Heart left ventricle (tissue), 13 donors: ENCODE measurements around the gene RAB10.

Source experiments
- CTCF ChIP-seq, 12 donors: fragments of 200-600 bp; sonication (generic) in 4 of 12; IDR thresholded peaks; one replicate each; pipeline versions ENCODE4 v1.5.0 to v1.8.0; 2018 to 2022; ENCODE audit warnings: antibody characterized with exemption in 12 of 12, mild to moderate bottlenecking in 5 of 12
- POLR2A ChIP-seq, 2 donors: fragments of 450-650 bp; IDR thresholded peaks; one replicate each; pipeline ENCODE4 v1.6.1; 2017; ENCODE audit warnings: antibody characterized with exemption in 2 of 2, mild to moderate bottlenecking in 2 of 2, moderate library complexity in 2 of 2
- donor health status: ischemic (EF 13 %, LVEDD 7.1; RV severe dilation, severe dysfunction).
- donor health status: DM: no; HTN: yes; CAD: no.
- donor health status: DM: no; HTN: no; CAD: no.
- donor health status: ischemic (EF 25% LVEDD 6.9; RV normal size, moderate dysfunction).
- donor health status: ischemic (EF 25% LVEDD 5.7; RV mildly dilated, moderate dysfunction).
- donor health status: ischemic (EF 35%, LVEDD 5.7; RV mildly dilated, moderate dysfunction).
- donor health status: nonischemic (EF 11% LVEDD 7.7; RV severe dilation, severe dysfunction).
- donor health status: DM: yes; HTN: yes; CAD: no.
- donor health status: PGD.
- donor health status: ischemic (EF 29% LVEDD 5.4; RV normal size, mild dysfunction).
- donor health status: nonischemic (EF 23%, LVEDD 6.1; RV moderate dilation, normal function).

GRCh38 chr2:26118682-26119081 lies 84.8 kb downstream of the RAB10 start:
- no peak for TF ChIP-seq CTCF (IDR thresholded peaks at IDR 0.05)
- TF ChIP-seq POLR2A (IDR thresholded peaks at IDR 0.05), result no peak
